NCI-H128 (cell line): ENCODE measurements around the gene ACACB.

Experiments used
- DNase-seq: peaks from one replicate; lab custom pipeline; 2025; ENCODE audit not compliant: unreplicated experiment; lab: John Stamatoyannopoulos, UW

The ACACB gene

GRCh38 chr12:109203480-109203879 is 87.1 kb downstream of the ACACB start:
- DNase-seq: no peak

- DNase-seq: no peak
Measured at GRCh38 chr12:109209082-109209481, 92.7 kb downstream of the ACACB start.

- DNase-seq: no peak
Measured at GRCh38 chr12:109212460-109213115, 96.2 kb downstream of the ACACB start.

GRCh38 chr12:109214131-109214530 is 97.7 kb downstream of the ACACB start:
- no peak for DNase-seq

- no peak for DNase-seq
Measured at GRCh38 chr12:109218996-109219395, 102.6 kb downstream of the ACACB start.

GRCh38 chr12:109219938-109220337 is 103.6 kb downstream of the ACACB start:
- no peak for DNase-seq

GRCh38 chr12:109221277-109221931 is 105.0 kb downstream of the ACACB start:
- no peak for DNase-seq

GRCh38 chr12:109222062-109222461 is 105.7 kb downstream of the ACACB start:
- DNase-seq: no peak

- no peak for DNase-seq
Measured at GRCh38 chr12:109222496-109222895, 106.1 kb downstream of the ACACB start.

GRCh38 chr12:109223211-109223610 is 106.8 kb downstream of the ACACB start:
- DNase-seq: no peak

- DNase-seq: no peak
Measured at GRCh38 chr12:109223868-109224267, 107.5 kb downstream of the ACACB start.

- DNase-seq: no peak
Measured at GRCh38 chr12:109228664-109229063, 112.3 kb downstream of the ACACB start.

GRCh38 chr12:109230193-109230592 is 113.8 kb downstream of the ACACB start:
- no peak for DNase-seq

- no peak for DNase-seq
Measured at GRCh38 chr12:109232731-109233130, 116.3 kb downstream of the ACACB start.

GRCh38 chr12:109234012-109234411 is 117.6 kb downstream of the ACACB start:
- no peak for DNase-seq

- no peak for DNase-seq
Measured at GRCh38 chr12:109236257-109236656, 119.9 kb downstream of the ACACB start.

GRCh38 chr12:109239179-109239578 is 122.8 kb downstream of the ACACB start:
- no peak for DNase-seq

GRCh38 chr12:109239691-109240090 is 123.3 kb downstream of the ACACB start:
- DNase-seq: no peak

- DNase-seq: no peak
Measured at GRCh38 chr12:109240365-109240764, 124.0 kb downstream of the ACACB start.

- no peak for DNase-seq
Measured at GRCh38 chr12:109241936-109242335, 125.5 kb downstream of the ACACB start.

GRCh38 chr12:109244073-109244472 is 127.7 kb downstream of the ACACB start:
- DNase-seq: no peak

GRCh38 chr12:109246221-109246620 is 129.8 kb downstream of the ACACB start:
- no peak for DNase-seq
